BLaER1 treated with 17β-estradiol and CSF1 and Interleukin-3, amounts not matched to agents 10 nM and 100 nM (cell line): Measurements from ENCODE around the gene REPS2.

ENCODE experiments used
- H3K27ac ChIP-seq, 11 experiments: shearing (Covaris generic); formaldehyde crosslinking; 2 replicates each; pipeline ENCODE4 v1.8.1; 2022
- H3K27me3 ChIP-seq, 11 experiments: shearing (Covaris generic); formaldehyde crosslinking; 2 replicates each; pipeline ENCODE4 v1.8.1; 2022
- H3K36me3 ChIP-seq, 11 experiments: shearing (Covaris generic); formaldehyde crosslinking; 2 replicates each; pipeline ENCODE4 v1.8.1; 2022
- H3K4me1 ChIP-seq, 10 experiments: shearing (Covaris generic); formaldehyde crosslinking; 2 replicates each; pipeline ENCODE4 v1.8.1; 2022
- H3K4me2 ChIP-seq, 11 experiments: shearing (Covaris generic); formaldehyde crosslinking; 2 replicates each; pipeline ENCODE4 v1.8.1; 2022
- H3K4me3 ChIP-seq, 10 experiments: shearing (Covaris generic); formaldehyde crosslinking; 2 replicates each; pipeline ENCODE4 v1.8.1; 2022
- H3K9ac ChIP-seq, 11 experiments: shearing (Covaris generic); formaldehyde crosslinking; 2 replicates each; pipeline ENCODE4 v1.8.1; 2022
- H3K9me3 ChIP-seq, 11 experiments: shearing (Covaris generic); formaldehyde crosslinking; replicated peaks in 1 of 11; 2 replicates each; pipeline ENCODE4 v1.8.1; 2022
- H4K20me1 ChIP-seq, 11 experiments: shearing (Covaris generic); formaldehyde crosslinking; 2 replicates each; pipeline ENCODE4 v1.8.1; 2022
- Cebpa-rat ChIP-seq, 11 experiments: shearing (Covaris generic); IDR thresholded peaks; 2 replicates each; pipeline ENCODE4 v1.8.1; 2022

The REPS2 gene

GRCh38 chrX:16985286-16985685 lies 38.8 kb downstream of the REPS2 start:
- Histone ChIP-seq H3K27ac (no peak overlapping the region), H3K27me3 (peaks cover 58 to 95% (median 90%) of the 10 kb centered on the region in 11 experiments), H3K4me2 (no peak overlapping the region), H3K4me3 (no peak overlapping the region), H3K9me3 (peaks cover 9 to 24% (median 17%) of the 10 kb centered on the region in 11 experiments; a peak in 18 of 22 replicates), H3K9ac (no peak overlapping the region), H4K20me1 (no peaks in the 10 kb centered on the region), H3K36me3 (no peaks in the 10 kb centered on the region), H3K4me1 (no peaks in the 10 kb centered on the region)
- no peak for TF ChIP-seq Cebpa-rat (IDR thresholded peaks at IDR 0.05)

- H3K4me2 ChIP-seq: no peak overlapping the region
- H3K9ac ChIP-seq: no peak overlapping the region
- H3K36me3 ChIP-seq: no peaks in the 10 kb centered on the region
- H3K27me3 ChIP-seq: peaks cover 66 to 99% (median 92%) of the 10 kb centered on the region in 11 experiments
- no peaks in the 10 kb centered on the region for H3K4me1 ChIP-seq
- H3K4me3 ChIP-seq: no peak overlapping the region
- H4K20me1 ChIP-seq: no peaks in the 10 kb centered on the region
- H3K9me3 ChIP-seq: peaks cover 9 to 24% (median 17%) of the 10 kb centered on the region in 11 experiments; a peak in 18 of 22 replicates
- no peak overlapping the region for H3K27ac ChIP-seq
- TF ChIP-seq Cebpa-rat (IDR thresholded peaks at IDR 0.05): no peak
Observed at GRCh38 chrX:16986169-16986568, 39.7 kb downstream of the REPS2 start.

DNA sequence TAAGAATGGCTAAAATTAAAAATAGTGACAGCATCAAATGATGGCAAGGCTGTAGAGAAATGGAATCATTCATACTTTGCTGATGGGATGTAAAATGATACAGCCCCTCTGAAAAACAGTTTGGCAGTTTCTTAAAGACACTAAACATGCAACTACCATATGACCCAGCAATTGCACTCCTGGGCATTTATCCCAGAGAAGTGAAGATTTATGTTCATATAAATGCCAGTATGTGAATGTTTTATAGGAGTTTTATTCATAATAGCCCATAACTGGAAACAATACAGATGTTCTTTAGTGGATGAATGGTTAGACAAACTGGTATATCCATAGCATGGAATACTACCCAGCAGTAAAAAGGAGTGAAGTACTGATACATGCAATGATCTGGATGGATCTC lies 43.3 kb downstream of the REPS2 start:
- H3K27me3 ChIP-seq: peaks cover 62 to 97% (median 88%) of the 10 kb centered on the region in 11 experiments
- no peak overlapping the region for H3K4me2 ChIP-seq
- H3K4me1 ChIP-seq: no peaks in the 10 kb centered on the region
- H3K36me3 ChIP-seq: no peaks in the 10 kb centered on the region
- no peak overlapping the region for H3K9ac ChIP-seq
- H3K4me3 ChIP-seq: no peak overlapping the region
- H3K27ac ChIP-seq: no peak overlapping the region
- H4K20me1 ChIP-seq: no peaks in the 10 kb centered on the region
- H3K9me3 ChIP-seq: peaks cover 5 to 10% (median 7%) of the 10 kb centered on the region in 11 experiments; a peak in 14 of 22 replicates
- TF ChIP-seq Cebpa-rat (IDR thresholded peaks at IDR 0.05): no peak

DNA sequence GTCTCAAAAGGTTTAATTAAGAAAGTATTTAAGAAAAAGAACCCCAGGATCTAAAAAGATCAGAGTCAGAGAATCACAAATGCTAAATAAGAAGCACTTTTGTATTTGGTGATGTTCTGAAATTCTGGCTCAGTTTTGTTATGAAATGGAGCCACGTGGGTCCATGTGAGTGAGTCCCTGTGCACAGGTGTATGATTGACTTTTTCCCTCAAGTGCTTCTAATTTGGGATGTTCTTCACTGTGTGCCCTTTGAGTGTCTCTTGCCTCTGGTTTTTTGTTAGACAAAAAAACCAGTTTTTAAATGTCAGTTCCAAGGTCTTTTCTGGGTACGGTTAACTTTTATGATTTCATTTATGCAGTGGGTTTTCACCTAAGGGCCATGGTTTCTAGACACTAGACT lies 44.4 kb downstream of the REPS2 start:
- H4K20me1 ChIP-seq: no peaks in the 10 kb centered on the region
- peaks cover 5 to 10% (median 7%) of the 10 kb centered on the region in 11 experiments; a peak in 14 of 22 replicates for H3K9me3 ChIP-seq
- no peak for TF ChIP-seq Cebpa-rat (IDR thresholded peaks at IDR 0.05)
- H3K4me2 ChIP-seq: no peak overlapping the region
- H3K4me1 ChIP-seq: no peaks in the 10 kb centered on the region
- no peak overlapping the region for H3K27ac ChIP-seq
- peaks cover 56 to 97% (median 86%) of the 10 kb centered on the region in 11 experiments for H3K27me3 ChIP-seq
- no peak overlapping the region for H3K9ac ChIP-seq
- H3K4me3 ChIP-seq: no peak overlapping the region
- H3K36me3 ChIP-seq: no peaks in the 10 kb centered on the region

GRCh38 chrX:16992445-16992844 lies 46.0 kb downstream of the REPS2 start:
- Histone ChIP-seq H3K4me2 (no peak overlapping the region), H3K27ac (no peak overlapping the region)

GRCh38 chrX:16992951-16993350 lies 46.5 kb downstream of the REPS2 start:
- no peak overlapping the region for H3K4me2 ChIP-seq
- H3K9ac ChIP-seq: no peak overlapping the region
- H3K36me3 ChIP-seq: no peaks in the 10 kb centered on the region
- no peak overlapping the region for H3K27ac ChIP-seq
- H3K4me3 ChIP-seq: no peak overlapping the region
- H3K4me1 ChIP-seq: no peaks in the 10 kb centered on the region
- no peaks in the 10 kb centered on the region for H4K20me1 ChIP-seq
- H3K27me3 ChIP-seq: peaks cover 57 to 97% (median 87%) of the 10 kb centered on the region in 11 experiments
- no peak for TF ChIP-seq Cebpa-rat (IDR thresholded peaks at IDR 0.05)
- peaks cover 1 to 5% (median 3%) of the 10 kb centered on the region in 11 experiments; a peak in 12 of 22 replicates for H3K9me3 ChIP-seq

More at GRCh38 chrX:16992445-16992844, 46.0 kb downstream of the REPS2 start:
- no peak for TF ChIP-seq Cebpa-rat (IDR thresholded peaks at IDR 0.05)
- no peaks in the 10 kb centered on the region for H4K20me1 ChIP-seq
- H3K9ac ChIP-seq: no peak overlapping the region
- H3K4me1 ChIP-seq: no peaks in the 10 kb centered on the region
- H3K4me3 ChIP-seq: no peak overlapping the region
- peaks cover 5 to 10% (median 7%) of the 10 kb centered on the region in 11 experiments; a peak in 14 of 22 replicates for H3K9me3 ChIP-seq
- no peaks in the 10 kb centered on the region for H3K36me3 ChIP-seq
- H3K27me3 ChIP-seq: peaks cover 57 to 97% (median 87%) of the 10 kb centered on the region in 11 experiments

DNA sequence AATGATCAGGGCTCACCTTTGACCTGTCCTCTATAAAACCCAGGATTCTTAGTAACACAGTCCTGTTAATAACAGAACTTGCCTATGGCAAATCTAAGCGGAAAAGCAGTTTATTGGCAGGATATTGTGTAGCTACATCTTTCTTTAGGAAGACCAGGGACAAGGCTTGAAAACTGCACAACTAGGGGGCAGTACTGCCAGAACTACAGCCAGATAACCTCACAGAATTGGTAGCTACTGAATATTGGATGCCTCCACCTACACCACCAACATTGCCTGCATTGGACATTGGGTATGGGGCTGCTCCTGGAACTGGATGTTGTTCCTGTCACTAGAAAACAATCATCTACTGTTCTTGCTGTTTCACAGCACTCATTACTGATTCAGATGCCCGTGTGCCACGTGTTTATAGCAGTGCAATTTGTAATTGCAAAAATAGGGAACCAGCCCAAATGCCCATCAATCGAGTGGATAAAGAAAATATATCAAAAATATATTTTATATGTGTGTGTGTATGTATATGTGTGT lies 47.4 kb downstream of the REPS2 start:
- no peak overlapping the region for H3K27ac ChIP-seq
- H3K4me1 ChIP-seq: no peaks in the 10 kb centered on the region
- H3K36me3 ChIP-seq: no peaks in the 10 kb centered on the region
- H3K4me3 ChIP-seq: no peak overlapping the region
- H3K9me3 ChIP-seq: no peaks in the 10 kb centered on the region
- TF ChIP-seq Cebpa-rat (IDR thresholded peaks at IDR 0.05): no peak
- no peak overlapping the region for H3K9ac ChIP-seq
- H3K27me3 ChIP-seq: peaks cover 58 to 97% (median 91%) of the 10 kb centered on the region in 11 experiments
- H4K20me1 ChIP-seq: no peaks in the 10 kb centered on the region
- H3K4me2 ChIP-seq: no peak overlapping the region

- Histone ChIP-seq H3K9ac (no peak overlapping the region), H3K27me3 (peaks cover 60 to 95% (median 86%) of the 10 kb centered on the region in 11 experiments), H3K4me2 (no peak overlapping the region), H3K4me1 (no peaks in the 10 kb centered on the region), H3K4me3 (no peak overlapping the region), H3K36me3 (no peaks in the 10 kb centered on the region), H3K27ac (no peak overlapping the region), H3K9me3 (no peaks in the 10 kb centered on the region), H4K20me1 (no peaks in the 10 kb centered on the region)
- TF ChIP-seq Cebpa-rat (IDR thresholded peaks at IDR 0.05): no peak
Observed at GRCh38 chrX:16994736-16995135, 48.3 kb downstream of the REPS2 start.

DNA sequence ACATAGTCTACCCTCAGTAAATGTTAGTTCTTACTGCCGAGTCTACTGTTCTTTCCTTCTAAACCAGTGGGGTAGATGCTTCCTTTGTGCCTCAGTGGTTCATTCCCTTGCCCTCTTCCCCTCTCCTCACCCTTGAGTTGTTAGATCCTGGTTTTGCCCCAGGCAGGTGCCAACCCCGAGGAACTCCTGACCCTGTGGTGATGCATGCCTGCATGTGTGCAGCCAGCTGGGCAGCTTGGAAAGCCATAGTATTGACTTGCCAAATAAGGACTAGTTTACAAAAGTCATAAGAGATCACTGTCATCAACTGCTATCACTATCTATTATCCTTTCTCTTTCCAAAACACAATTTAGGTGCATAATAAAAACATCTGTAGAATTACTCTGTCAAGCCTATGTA lies 50.9 kb downstream of the REPS2 start:
- Histone ChIP-seq H3K36me3 (no peaks in the 10 kb centered on the region), H3K4me3 (no peak overlapping the region), H4K20me1 (no peaks in the 10 kb centered on the region), H3K9ac (no peak overlapping the region), H3K4me2 (no peak overlapping the region), H3K27ac (no peak overlapping the region), H3K4me1 (no peaks in the 10 kb centered on the region), H3K27me3 (peaks cover 58 to 93% (median 83%) of the 10 kb centered on the region in 11 experiments), H3K9me3 (peaks cover 0 to 18% (median 11%) of the 10 kb centered on the region in 11 experiments; a peak in 16 of 22 replicates)
- TF ChIP-seq Cebpa-rat (IDR thresholded peaks at IDR 0.05): no peak

GRCh38 chrX:16999275-16999674 lies 52.8 kb downstream of the REPS2 start:
- TF ChIP-seq Cebpa-rat (IDR thresholded peaks at IDR 0.05): no peak
- Histone ChIP-seq H3K9ac (no peak overlapping the region), H3K27me3 (peaks cover 69 to 96% (median 87%) of the 10 kb centered on the region in 11 experiments), H3K36me3 (no peaks in the 10 kb centered on the region), H3K27ac (no peak overlapping the region), H3K4me3 (no peak overlapping the region), H3K4me1 (no peaks in the 10 kb centered on the region), H3K4me2 (no peak overlapping the region), H3K9me3 (peaks cover 0 to 21% (median 11%) of the 10 kb centered on the region in 11 experiments; a peak in 16 of 22 replicates), H4K20me1 (no peaks in the 10 kb centered on the region)
